Retinal pigment epithelial cell (primary cell): ENCODE results near the gene ENTR1.

ENCODE experiments used
- DNase-seq: peaks from one replicate; pipeline ENCODE4 v3.0.0-alpha.2; 2010; ENCODE audit warnings: low read depth
- H3K4me3 ChIP-seq: 2 replicates; pipeline ENCODE4 v1.5.1; 2011; ENCODE audit warnings: mild to moderate bottlenecking, low read length, control low read depth, moderate library complexity
- TF ChIP-seq, protein P1 (sequence below): conservative IDR thresholded peaks from 2 replicates; pipeline ENCODE4 v1.5.1; 2011; ENCODE audit warnings: low read depth, low read length, control low read depth, inconsistent platforms

ENTR1 gene

DNA sequence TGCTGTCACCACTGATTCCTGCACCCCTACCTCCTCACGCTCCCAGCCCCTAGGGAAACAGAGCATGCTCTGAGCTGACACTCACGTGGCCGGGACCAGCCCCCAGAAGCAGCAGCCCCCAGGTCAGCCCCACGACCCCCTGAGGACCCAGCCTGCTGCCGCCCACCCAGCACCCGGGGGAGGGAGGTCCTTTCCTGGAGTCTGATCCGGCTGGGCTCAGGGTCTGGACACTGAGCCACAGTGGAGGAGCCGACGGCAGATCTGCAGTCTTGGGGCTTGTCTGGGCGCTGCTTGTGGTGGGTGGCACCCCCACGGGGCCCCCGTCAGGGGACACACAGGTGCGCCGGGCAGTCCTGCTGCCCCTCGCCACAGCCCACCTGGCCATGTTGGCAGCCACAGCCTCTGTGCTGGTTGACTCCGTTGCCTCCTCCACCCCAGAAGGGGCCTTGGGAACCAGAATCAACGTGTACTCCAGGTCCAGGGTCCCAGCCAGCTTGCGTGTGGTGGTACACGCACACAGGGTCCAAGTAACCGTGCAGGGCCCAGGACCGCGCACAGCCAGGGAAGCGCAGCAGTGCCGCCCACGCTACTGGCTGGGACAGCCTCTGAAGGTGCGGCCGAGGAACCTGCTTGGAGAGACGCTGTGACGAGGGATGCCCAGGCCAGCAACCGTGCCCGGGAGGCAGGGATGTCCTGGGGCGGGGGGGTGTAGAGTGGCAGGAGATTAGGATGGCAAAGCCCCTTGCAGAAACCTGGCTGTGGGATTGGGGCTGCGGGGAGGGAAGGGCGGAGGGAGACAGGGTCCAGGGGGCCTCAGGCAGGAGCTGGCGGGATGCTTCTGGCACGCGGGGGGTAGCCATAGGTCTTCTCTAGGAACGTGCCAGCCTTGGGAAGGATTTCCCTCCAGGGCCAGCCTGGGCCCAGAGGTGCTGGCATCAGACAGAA, 50.4 kb downstream of the ENTR1 start:
- no peak for DNase-seq
- TF ChIP-seq, protein P1, sequence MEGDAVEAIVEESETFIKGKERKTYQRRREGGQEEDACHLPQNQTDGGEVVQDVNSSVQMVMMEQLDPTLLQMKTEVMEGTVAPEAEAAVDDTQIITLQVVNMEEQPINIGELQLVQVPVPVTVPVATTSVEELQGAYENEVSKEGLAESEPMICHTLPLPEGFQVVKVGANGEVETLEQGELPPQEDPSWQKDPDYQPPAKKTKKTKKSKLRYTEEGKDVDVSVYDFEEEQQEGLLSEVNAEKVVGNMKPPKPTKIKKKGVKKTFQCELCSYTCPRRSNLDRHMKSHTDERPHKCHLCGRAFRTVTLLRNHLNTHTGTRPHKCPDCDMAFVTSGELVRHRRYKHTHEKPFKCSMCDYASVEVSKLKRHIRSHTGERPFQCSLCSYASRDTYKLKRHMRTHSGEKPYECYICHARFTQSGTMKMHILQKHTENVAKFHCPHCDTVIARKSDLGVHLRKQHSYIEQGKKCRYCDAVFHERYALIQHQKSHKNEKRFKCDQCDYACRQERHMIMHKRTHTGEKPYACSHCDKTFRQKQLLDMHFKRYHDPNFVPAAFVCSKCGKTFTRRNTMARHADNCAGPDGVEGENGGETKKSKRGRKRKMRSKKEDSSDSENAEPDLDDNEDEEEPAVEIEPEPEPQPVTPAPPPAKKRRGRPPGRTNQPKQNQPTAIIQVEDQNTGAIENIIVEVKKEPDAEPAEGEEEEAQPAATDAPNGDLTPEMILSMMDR = no peak
- no peak overlapping the region for H3K4me3 ChIP-seq

DNA sequence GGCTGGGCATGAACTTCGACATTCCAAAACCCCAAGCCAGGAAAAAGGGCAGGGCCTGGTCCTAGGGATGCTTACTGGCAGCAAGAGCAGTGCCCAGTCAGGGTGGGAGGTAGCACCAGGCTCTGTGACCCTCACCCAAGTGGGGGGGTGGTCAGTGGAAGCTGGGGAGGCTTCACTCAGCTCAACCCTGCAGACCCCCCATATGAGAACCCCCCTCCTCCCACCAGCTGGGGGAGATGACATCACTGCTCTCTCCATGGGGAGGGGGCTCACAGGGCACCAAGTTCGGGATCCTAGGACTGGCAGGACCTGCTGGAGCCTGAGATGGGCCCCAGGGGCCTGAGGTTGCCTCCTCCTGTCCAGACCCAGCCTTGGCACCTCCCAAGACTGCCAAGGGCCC, 51.5 kb downstream of the ENTR1 start:
- TF ChIP-seq, protein P1 = no peak
- no peak for DNase-seq
- H3K4me3 ChIP-seq = no peak overlapping the region

DNA sequence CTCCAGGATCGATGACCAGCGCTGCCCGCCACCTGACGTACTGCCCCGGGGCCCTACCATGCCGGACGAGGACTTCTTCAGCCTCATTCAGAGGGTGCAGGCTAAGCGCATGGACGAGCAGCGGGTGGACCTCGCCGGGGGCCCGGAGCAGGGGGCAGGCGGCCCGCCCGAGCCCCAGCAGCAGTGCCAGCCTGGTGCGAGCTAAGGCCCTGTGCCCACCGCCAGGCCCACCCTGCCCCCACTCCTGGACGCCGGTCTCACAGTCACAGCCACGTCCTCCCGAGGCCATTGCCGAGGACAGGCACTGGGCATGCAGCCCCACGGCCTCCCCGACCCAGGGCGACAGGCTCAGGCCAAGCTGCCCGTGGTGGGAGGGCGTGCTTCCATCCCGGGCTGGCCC, 52.4 kb downstream of the ENTR1 start:
- no peak for DNase-seq
- H3K4me3 ChIP-seq = no peak overlapping the region
- TF ChIP-seq, protein P1 = no peak

DNA sequence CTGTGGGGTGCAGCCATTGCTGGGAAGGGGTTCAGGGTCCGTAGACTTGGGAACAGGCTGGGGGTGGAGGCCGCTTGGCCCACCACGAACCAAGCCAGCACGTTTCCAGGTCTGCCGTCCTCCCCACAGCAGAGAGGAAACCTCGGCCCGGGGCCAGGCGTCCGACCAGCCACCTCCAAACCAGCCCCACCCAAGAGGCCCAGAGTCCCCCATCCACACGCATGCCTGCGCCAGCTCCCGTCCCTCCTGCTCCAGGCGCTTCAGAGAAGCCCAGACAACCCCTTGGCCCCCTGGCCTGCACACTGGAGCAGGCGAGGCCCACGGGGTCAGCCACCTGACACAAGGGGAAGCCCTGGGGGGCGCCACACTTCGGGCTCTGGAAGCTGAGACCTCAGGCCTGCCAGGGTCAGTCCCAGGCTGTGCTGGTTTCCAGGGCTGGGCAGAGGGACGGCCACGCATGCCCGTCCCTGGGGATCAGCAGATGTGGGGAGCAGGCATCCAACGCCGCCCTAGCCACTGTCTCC, 53.1 kb downstream of the ENTR1 start:
- TF ChIP-seq, protein P1 = no peak
- DNase-seq = no peak
- no peak overlapping the region for H3K4me3 ChIP-seq

DNA sequence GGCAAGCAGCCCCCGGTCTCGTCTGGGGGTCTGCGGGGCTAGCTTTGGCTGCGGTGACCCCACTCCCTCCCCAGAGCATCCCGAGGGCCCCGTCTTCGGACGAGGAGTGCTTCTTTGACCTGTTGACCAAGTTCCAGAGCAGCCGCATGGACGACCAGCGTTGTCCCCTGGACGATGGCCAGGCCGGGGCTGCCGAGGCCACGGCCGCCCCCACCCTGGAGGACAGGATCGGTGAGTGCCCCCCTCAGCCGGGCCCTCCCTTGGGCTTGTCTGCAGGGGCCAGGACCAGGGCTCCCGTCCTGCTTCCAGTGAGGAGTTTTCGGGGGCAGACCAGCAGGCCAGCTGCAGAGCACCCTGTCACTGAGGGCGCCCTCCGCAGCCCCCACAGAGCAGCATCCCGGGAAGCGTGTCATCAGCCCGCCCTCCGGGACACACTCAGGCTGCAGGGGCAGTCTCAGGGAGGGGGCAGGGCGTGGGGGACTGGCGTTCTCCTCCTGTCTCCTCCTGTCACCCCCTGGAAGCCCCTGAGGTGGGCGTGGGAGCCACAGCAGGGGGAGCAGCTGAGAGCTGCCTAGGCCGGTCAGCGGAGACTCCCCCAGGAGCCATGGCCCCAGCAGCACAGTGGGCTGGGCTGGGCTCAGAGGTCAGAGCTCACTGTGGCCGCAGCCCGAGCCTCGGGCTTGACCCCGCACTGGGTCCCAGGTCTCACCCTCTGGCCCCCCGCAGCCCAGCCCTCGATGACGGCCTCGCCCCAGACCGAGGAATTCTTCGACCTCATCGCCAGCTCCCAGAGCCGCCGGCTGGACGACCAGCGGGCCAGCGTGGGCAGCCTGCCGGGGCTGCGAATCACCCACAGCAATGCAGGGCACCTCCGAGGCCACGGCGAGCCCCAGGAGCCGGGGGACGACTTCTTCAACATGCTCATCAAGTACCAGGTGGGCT, 54.5 kb downstream of the ENTR1 start:
- DNase-seq = no peak
- H3K4me3 ChIP-seq = no peak overlapping the region
- TF ChIP-seq, protein P1 = no peak

DNA sequence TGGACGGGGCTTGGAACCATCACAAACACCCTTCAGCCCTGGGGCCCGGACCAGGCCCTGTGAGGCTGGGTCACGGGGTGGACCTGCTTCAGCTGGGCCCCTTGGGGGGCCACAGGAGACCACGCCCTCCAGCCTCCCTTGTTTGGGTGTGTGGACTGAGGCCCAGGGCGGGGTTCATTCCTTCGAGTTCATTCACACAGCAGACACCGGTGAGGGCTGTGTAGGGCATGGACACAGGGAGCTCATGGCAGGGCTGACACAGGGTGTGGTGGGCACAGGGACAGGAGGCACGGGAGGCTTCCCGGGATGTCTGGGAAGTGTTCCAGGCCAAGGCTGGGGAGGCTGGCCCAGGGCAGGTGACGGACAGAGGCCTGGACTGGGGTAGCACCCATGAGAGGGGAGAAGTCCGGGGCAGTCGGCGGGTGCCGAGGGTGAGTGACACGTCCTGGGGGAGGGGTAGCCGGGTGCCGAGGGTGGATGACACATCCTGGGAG, 55.8 kb downstream of the ENTR1 start:
- no peak overlapping the region for H3K4me3 ChIP-seq
- TF ChIP-seq, protein P1 = no peak
- DNase-seq = no peak
